ENCODE data around the gene BICD2. TPM values are rescaled to one million over a fixed set of nuclear protein-coding genes. Genes with fewer than 3 reads are reported as not detected.

BICD2 gene
- total and polyA plus RNA-seq, 10 of the 15 experiments (the other 5 are each of a cell fraction or from before 2014, with no cell fraction given) = 5.3 to 25.5 (median 14.4) TPM

GRCh38 chr9:92767066-92768054, 2.7 kb upstream of the BICD2 start:
- POLR2A ChIA-PET = no interaction called here
- H2AFZ ChIP-seq (ENCODE audit: control insufficient read depth, low read depth, low read length) = no peak overlapping the region
- 64% methylated on average over 9 of the region's 9 CpGs for WGBS (ENCODE audit: insufficient coverage, insufficient replicate concordance, low lambda C conversion rate, missing lambda C conversion rate)
- in situ Hi-C loops (cut with MboI) = no loop called here
- ATAC-seq (no peak), FAIRE-seq (no peak), DNase-seq (ENCODE audit: low read depth, low spot score) (no peak)
- CTCF ChIA-PET = interaction anchor here (1.9 kb wide), 1 partner anchor 24 kb away, joined by 5 read pairs; no protein-coding TSS in a partner anchor
- H3K9me3 ChIP-seq (replicated peaks; ENCODE audit: control insufficient read depth, insufficient read depth, low read length) = no peaks in the 10 kb centered on the region
- no peak overlapping the region for H3K27ac ChIP-seq (ENCODE audit: control insufficient read depth, insufficient read depth)
- no peaks in the 10 kb centered on the region for H3K36me3 ChIP-seq (ENCODE audit: control insufficient read depth in 2 of 2, insufficient read depth in 2 of 2, low read length in 1 of 2)
- SMC1A ChIA-PET (ENCODE audit: uncharacterized antibody, unreplicated experiment) = interaction anchor here (1.3 to 1.6 kb wide), 2 partner anchors 22 to 23 kb away, joined by 3 to 5 read pairs; no protein-coding TSS in a partner anchor
- H3K9ac ChIP-seq (ENCODE audit: control insufficient read depth, insufficient read depth, low read length) = no peak overlapping the region
- H3K4me1 ChIP-seq (ENCODE audit: control insufficient read depth, insufficient read depth, low read length) = peaks cover 24% of the 10 kb centered on the region
- peaks cover 7% of the 10 kb centered on the region; the same call in 1 of the 2 replicates for H4K20me1 ChIP-seq (ENCODE audit: control insufficient read depth, insufficient read depth)
- H3K79me2 ChIP-seq (ENCODE audit: control insufficient read depth, insufficient read depth, low read length) = peaks cover 22% of the 10 kb centered on the region
- H3K27me3 ChIP-seq (replicated peaks in 1 of 2; ENCODE audit: control insufficient read depth in 2 of 2, insufficient read depth in 2 of 2, low read length in 1 of 2) = no peaks in the 10 kb centered on the region
- RAD21 ChIA-PET (ENCODE audit: unreplicated experiment) = no interaction called here
- intact Hi-C loops (cut with micrococcal nuclease; ENCODE audit: unreplicated experiment) = no loop called here
- no peak overlapping the region for H3K4me3 ChIP-seq
- BruUV-seq (replicated peaks) = no TSS peak
- H3K4me2 ChIP-seq (ENCODE audit: control insufficient read depth, insufficient read depth) = no peak overlapping the region
- TF ChIP-seq ZBTB11 (CRISPR knock-in tag; IDR thresholded peaks at IDR 0.05) (no peak), KLF5 (IDR thresholded peaks at IDR 0.05; ENCODE audit: partially characterized antibody) (no peak), SREBF1 (IDR thresholded peaks at IDR 0.05; ENCODE audit: low read length) (no peak), CBX3 (IDR thresholded peaks at IDR 0.05; ENCODE audit: borderline replicate concordance, low read depth) (no peak), SUPT20H (IDR thresholded peaks at IDR 0.05; ENCODE audit: borderline replicate concordance, control insufficient read depth, low read depth, low read length) (no peak), YY1 (IDR thresholded peaks at IDR 0.05; ENCODE audit: low read depth, low read length) (no peak), FOXM1 (IDR thresholded peaks at IDR 0.05; ENCODE audit: low read depth, low read length) (no peak), RFX5 (IDR thresholded peaks at IDR 0.05; ENCODE audit: low read depth, low read length) (no peak), HDAC2 (IDR thresholded peaks at IDR 0.05) (no peak), FOS (IDR thresholded peaks at IDR 0.05; ENCODE audit: borderline replicate concordance, extremely low read depth, insufficient read length) (no peak), JUND (IDR thresholded peaks at IDR 0.05; ENCODE audit: low read depth, low read length) (no peak), TCF12 (IDR thresholded peaks at IDR 0.05; ENCODE audit: low read depth, low read length) (no peak), CUX1 (IDR thresholded peaks at IDR 0.05; ENCODE audit: insufficient replicate concordance, low read depth, low read length) (no peak), MXI1 (IDR thresholded peaks at IDR 0.05; ENCODE audit: low read depth, low read length) (no peak)
